Astrocyte of the hippocampus (primary cell): ENCODE measurements around the gene TNFRSF12A.
A peak's percentile ranks its signal among the peaks of the same experiment; 100 is the strongest.

Source experiments
- DNase-seq: peaks from one replicate; pipeline ENCODE4 v3.0.0; 2011; ENCODE audit warnings: low read depth, low spot score

TNFRSF12A gene

DNA sequence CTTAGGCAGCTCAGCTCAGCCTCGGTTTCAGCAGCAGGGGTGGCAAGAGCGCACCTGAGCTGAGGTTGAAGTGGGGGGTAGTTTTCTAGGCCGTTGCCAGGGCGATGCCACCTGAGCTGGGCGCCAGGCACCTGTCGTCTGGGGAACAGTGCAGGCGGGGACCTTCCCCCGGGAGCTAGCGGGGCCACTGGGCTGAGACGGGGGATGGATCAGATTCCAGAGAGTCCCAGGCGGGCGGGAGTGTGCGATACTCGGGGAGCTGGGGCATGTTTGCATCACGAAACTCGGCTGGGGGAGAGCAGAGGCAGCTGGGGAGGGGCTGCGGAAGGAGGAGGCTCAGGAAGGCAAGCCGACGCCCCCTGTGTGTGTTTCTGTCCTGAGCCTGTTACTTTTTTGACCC, 7.9 kb upstream of the TNFRSF12A start:
- DNase-seq = no peak

- DNase-seq = no peak
Measured at GRCh38 chr16:3012828-3013420, 7.2 kb upstream of the TNFRSF12A start, which contains the start of gene CLDN9. Gene CLDN9 (plus strand): TSS chr16:3012923. CDS start chr16:3013363, 440 bp downstream.

- DNase-seq = no peak
Measured at GRCh38 chr16:3013491-3013951, 6.6 kb upstream of the TNFRSF12A start.

GRCh38 chr16:3013998-3014690, 6.0 kb upstream of the TNFRSF12A start:
- no peak for DNase-seq

DNA sequence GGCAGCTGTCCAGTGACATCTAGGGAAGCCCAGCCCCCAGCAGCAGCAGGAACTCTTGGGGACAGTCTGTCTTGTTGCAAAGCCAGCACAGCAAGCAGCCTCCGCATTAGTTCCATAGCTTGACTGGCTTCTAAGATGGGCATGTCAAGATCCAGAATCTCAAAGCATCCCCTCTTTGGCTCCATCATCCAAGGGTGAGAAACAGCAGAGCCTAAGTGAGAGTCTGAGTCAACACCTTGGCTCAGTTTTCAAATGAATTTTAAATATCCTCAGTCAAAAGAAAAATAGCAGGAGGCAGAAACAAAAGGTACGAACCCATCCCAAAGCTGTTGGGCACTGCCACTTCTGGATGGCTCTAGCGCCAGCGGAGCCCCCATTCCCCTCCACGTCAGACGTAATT, 5.2 kb upstream of the TNFRSF12A start:
- DNase-seq = no peak

- DNase-seq = no peak
Measured at GRCh38 chr16:3015865-3016521, 4.2 kb upstream of the TNFRSF12A start.

GRCh38 chr16:3017344-3017743, 2.8 kb upstream of the TNFRSF12A start:
- DNase-seq = no peak

GRCh38 chr16:3017794-3018506, 2.2 kb upstream of the TNFRSF12A start, which contains the start of gene CLDN6:
Gene CLDN6 (minus strand): TSS chr16:3018183. CDS start chr16:3016021, 2,162 bp downstream.
- DNase-seq = peak; percentile 76

DNA sequence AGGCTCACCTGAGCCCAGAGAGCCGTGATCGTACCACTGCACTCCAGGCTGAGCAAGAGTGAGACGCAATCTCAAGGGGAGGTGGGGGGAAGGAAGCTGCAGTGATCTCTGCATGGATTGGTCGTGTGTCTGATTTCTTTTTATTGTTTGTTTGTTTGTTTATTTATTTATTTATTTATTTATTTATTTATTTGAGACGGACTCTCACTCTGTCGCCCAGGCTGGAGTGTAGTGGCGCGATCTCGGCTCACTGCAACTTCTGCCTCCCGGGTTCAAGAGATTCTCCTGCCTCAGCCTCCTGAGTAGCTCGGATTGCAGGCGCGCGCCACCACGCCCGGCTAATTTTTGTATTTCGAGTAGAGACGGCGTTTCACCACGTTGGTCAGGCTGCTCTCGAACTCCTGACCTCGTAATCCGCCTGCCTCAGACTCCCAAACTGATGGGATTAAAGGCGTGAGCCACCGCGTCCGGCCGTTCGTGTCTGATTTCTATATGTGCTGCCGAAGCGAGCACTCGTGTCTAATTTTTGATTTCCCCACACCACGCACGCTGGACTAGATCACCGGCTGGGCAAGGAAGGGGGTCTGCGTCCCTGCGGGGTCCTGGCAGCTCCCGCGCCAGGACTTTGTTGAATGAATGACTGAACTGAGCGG, 448 bp upstream of the TNFRSF12A start:
- DNase-seq = no peak

DNA sequence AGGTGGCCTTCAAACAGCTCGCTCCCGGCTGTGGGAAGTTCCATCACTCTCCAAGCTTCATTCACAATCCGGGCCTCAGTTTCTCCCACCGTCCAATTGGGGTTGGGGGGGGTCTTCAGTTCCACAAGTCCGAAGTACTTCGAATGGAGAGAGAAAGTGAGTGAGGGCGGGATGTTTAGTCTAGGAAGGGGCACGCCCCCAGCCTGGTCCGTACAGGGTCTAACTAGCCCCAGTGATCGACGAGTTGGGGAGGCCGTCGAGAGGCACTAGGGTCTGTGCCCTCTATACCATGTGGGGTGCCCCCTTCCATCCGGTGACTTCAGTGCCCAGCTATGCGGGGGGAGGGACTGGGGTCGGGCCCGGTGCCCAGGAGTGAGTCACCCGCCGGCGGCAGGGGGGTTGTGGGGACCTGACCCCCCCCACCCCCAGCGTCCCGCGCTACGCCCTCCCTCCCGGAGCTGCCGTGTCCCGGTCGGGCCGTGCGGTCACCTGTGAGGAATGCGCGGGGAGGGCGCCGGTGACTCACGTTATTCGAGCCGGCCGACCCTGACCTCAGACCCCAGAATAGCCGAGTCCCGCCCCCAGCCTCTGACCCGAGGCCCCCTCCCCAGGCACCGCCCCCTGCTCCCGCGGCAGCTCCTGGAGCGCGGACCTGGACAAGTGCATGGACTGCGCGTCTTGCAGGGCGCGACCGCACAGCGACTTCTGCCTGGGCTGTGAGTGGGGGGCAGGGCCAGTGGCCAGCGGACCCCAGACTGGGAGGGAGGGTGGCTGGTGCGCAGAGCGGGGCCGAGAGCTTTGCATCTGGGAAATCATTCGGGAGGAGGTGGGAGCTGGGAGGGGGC, 658 bp downstream of the TNFRSF12A start:
- DNase-seq = peak; percentile 97

GRCh38 chr16:3021449-3022207, 1.5 kb downstream of the TNFRSF12A start:
- peak; percentile 98 for DNase-seq

DNA sequence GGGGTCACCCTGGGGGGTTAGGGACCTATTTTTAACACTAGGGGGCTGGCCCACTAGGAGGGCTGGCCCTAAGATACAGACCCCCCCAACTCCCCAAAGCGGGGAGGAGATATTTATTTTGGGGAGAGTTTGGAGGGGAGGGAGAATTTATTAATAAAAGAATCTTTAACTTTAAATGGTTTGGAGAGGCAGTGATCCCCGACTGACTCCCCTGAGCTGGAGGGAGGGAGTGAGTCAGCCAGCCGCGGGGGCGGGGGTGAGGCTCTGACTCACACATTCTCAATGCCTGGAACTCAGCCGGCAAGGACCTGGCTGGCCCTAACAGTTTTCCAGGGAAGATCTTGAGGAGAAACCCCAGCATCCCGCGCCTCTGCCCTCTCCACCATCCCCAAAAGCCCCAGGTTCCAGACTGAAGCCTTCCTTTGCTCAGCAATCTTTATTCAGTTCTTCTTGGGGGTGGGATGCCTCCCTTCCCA, 2.1 kb downstream of the TNFRSF12A start:
- peak; percentile 98 for DNase-seq

DNA sequence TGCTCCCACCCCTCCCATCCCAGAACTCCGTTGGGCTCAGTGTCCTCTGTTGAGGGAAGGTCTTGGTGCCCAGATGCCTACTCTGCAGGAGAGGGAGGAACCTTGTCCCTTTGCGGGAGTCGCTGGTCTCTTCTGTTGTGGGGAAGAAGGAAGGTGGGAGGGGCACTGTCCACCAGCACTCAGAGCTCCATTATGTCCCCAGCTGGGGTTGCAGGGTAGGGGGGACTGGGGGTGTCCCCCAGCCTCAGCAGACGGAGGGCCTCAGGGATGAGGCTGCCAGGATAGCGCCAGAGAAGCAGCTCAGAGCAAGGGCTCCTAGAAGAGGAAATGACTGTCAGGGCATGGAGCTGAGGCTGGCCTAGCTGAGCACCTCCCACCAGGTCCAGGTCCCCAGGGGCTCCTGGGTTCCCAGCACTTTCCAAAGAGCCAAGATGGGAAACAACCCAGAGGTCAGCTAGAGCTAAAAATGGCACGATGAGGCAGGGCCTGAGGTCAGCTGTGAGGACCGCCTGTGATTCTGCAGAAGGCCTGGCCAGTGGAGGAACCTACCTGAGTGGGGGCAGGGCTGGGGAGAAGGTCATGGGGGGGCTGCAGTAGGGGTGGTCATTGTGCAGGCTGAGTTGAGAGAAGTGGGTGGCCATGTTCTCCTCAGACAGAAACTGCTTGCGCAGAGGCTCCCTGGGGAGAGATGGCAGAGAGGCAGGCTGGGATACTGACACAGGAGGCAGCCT, 2.7 kb downstream of the TNFRSF12A start:
- DNase-seq = no peak

DNA sequence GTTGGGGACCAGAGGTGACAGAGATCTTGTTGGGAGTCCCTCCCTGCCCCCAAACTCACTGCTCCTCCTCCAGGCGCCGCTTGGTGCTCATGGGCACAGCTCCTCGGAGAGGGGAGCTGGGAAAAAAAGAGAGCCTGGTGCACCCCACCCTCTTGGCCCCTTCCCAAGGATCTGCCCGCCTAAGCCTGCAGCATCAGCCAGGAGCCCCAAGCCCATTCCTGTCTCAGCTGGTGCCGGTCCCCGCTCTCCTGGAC, 3.2 kb downstream of the TNFRSF12A start:
- peak; percentile 87 for DNase-seq

GRCh38 chr16:3023669-3024478, 3.7 kb downstream of the TNFRSF12A start, which contains the start of the genes HCFC1R1 and THOC6:
Gene HCFC1R1 (minus strand): TSS chr16:3023942. CDS start chr16:3023941, 1 bp downstream.
Gene THOC6 (plus strand): TSS chr16:3024035. CDS start chr16:3024327, 292 bp downstream.
- DNase-seq = peak; percentile 99

DNA sequence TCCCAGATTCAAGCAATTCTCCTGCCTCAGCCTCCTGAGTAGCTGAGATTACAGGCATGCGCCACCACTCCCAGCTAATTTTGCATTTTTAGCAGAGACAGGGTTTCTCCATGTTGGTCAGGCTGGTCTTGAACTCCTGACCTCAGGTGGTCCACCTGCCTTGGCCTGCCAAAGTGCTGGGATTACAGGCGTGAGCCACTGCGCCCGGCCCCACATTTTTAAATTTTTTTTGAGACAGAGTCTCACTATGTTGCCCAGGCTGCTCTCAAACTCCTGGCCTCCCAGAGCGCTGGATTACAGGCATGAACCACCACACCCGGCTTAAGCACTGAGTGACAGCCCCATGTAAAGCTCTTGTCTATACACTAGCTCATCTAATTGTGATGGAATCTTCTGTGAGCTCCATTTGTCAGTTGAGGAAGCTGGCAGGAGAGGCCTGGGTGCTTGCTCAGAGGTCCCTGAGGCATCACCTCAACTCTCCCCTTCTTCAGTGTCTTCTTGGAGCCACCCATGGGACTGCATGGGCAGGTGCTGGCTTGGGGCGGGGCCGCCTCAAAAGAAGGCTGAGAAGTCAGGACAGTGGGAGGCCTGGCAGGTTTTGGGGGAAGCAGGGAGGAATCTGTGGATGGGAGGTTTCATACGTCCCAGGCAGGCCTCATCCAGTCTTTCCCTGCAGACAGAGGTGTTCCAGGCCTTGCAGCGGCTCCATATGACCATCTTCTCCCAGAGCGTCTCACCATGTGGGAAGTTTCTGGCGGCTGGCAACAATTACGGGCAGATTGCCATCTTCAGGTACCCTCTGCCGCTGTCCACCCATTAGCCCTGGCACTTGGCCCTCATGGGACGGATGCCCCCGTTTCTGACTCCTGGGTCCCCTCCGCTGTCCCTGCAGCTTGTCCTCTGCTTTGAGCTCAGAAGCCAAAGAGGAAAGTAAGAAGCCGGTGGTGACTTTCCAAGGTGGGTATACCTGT, 5.1 kb downstream of the TNFRSF12A start:
- no peak for DNase-seq

GRCh38 chr16:3026003-3026378, 5.8 kb downstream of the TNFRSF12A start:
- DNase-seq = no peak
